Muscle of arm (tissue), 12 donors: ENCODE results near the gene MICAL2. TPM values are rescaled to one million over a fixed set of nuclear protein-coding genes. Genes with fewer than 3 reads are reported as not detected.

Experiments used
- DNase-seq: peaks from one replicate; pipeline ENCODE4 v3.0.0-alpha.2; 2013
- polyA plus RNA-seq, 12 donors: library from polyadenylated mRNA; unstranded; fragments of 120-200 nt; gene quantifications; one replicate each; pipeline ENCODE4 v1.2.1, GENCODE V29; 2013; ENCODE audit not compliant: insufficient read length in 12 of 12

The MICAL2 gene
- polyA plus RNA-seq, 12 donors: 14.1 to 91.3 (median 20.6) TPM; not detected in 1

GRCh38 chr11:12117200-12117599 lies 6.8 kb downstream of the MICAL2 start:
- no peak for DNase-seq

GRCh38 chr11:12117611-12118010 lies 7.2 kb downstream of the MICAL2 start:
- DNase-seq: no peak

- DNase-seq: no peak
Observed at GRCh38 chr11:12118949-12119348, 8.6 kb downstream of the MICAL2 start.

- DNase-seq: no peak
Observed at GRCh38 chr11:12119502-12119901, 9.1 kb downstream of the MICAL2 start.

- no peak for DNase-seq
Observed at GRCh38 chr11:12120031-12121008, 9.9 kb downstream of the MICAL2 start.

- DNase-seq: no peak
Observed at GRCh38 chr11:12121011-12121410, 10.6 kb downstream of the MICAL2 start.

GRCh38 chr11:12121517-12121916 lies 11.1 kb downstream of the MICAL2 start:
- DNase-seq: no peak

- no peak for DNase-seq
Observed at GRCh38 chr11:12122083-12122482, 11.7 kb downstream of the MICAL2 start.

- DNase-seq: no peak
Observed at GRCh38 chr11:12123273-12123672, 12.9 kb downstream of the MICAL2 start.

GRCh38 chr11:12123799-12124198 lies 13.4 kb downstream of the MICAL2 start:
- no peak for DNase-seq

GRCh38 chr11:12124306-12124705 lies 13.9 kb downstream of the MICAL2 start:
- no peak for DNase-seq

GRCh38 chr11:12125609-12126149 lies 15.3 kb downstream of the MICAL2 start:
- DNase-seq: no peak

- no peak for DNase-seq
Observed at GRCh38 chr11:12126344-12127019, 16.1 kb downstream of the MICAL2 start.

- DNase-seq: no peak
Observed at GRCh38 chr11:12127206-12127898, 17.0 kb downstream of the MICAL2 start.

- DNase-seq: no peak
Observed at GRCh38 chr11:12128301-12128751, 17.9 kb downstream of the MICAL2 start.

- DNase-seq: no peak
Observed at GRCh38 chr11:12129227-12129626, 18.8 kb downstream of the MICAL2 start.

- DNase-seq: no peak
Observed at GRCh38 chr11:12130180-12130980, 20.0 kb downstream of the MICAL2 start.

- DNase-seq: no peak
Observed at GRCh38 chr11:12131943-12132789, 21.8 kb downstream of the MICAL2 start.

GRCh38 chr11:12132790-12133145 lies 22.4 kb downstream of the MICAL2 start:
- no peak for DNase-seq

- DNase-seq: no peak
Observed at GRCh38 chr11:12133547-12134235, 23.3 kb downstream of the MICAL2 start.
